Measurements from ENCODE around the gene LAMB4. TPM values are rescaled to one million over a fixed set of nuclear protein-coding genes. Genes with fewer than 3 reads are reported as not detected.

Gene LAMB4
- total RNA-seq, 1 donor from 2014 or later = 0.75 TPM

- Mint-ChIP-seq H3K27ac (ENCODE audit: unreplicated experiment) (peak overlapping the region; percentile 90), H3K27me3 (ENCODE audit: unreplicated experiment) (no peaks in the 10 kb centered on the region), H3K36me3 (ENCODE audit: unreplicated experiment) (peaks cover 74% of the 10 kb centered on the region), H3K9me3 (ENCODE audit: unreplicated experiment) (no peaks in the 10 kb centered on the region), H3K4me1 (ENCODE audit: unreplicated experiment) (peaks cover 82% of the 10 kb centered on the region), H3K4me3 (ENCODE audit: unreplicated experiment) (no peak overlapping the region)
- DNase-seq (ENCODE audit: extremely low spot score, unreplicated experiment) = no peak
- no peak for TF ChIP-seq CTCF (IDR thresholded peaks at IDR 0.05)
These were observed 136.3 kb downstream of the LAMB4 start for GRCh38 chr7:107993891-107994291.

- H3K36me3 Mint-ChIP-seq (ENCODE audit: unreplicated experiment) = peaks cover 80% of the 10 kb centered on the region
- H3K27me3 Mint-ChIP-seq (ENCODE audit: unreplicated experiment) = no peaks in the 10 kb centered on the region
- no peak overlapping the region for H3K4me3 Mint-ChIP-seq (ENCODE audit: unreplicated experiment)
- H3K4me1 Mint-ChIP-seq (ENCODE audit: unreplicated experiment) = peaks cover 57% of the 10 kb centered on the region
- no peak for TF ChIP-seq CTCF (IDR thresholded peaks at IDR 0.05)
- DNase-seq (ENCODE audit: extremely low spot score, unreplicated experiment) = no peak
- H3K9me3 Mint-ChIP-seq (ENCODE audit: unreplicated experiment) = no peaks in the 10 kb centered on the region
- peak overlapping the region; percentile 61 for H3K27ac Mint-ChIP-seq (ENCODE audit: unreplicated experiment)
These were observed 140.4 kb downstream of the LAMB4 start for GRCh38 chr7:107989618-107990373.

- H3K27me3 Mint-ChIP-seq (ENCODE audit: unreplicated experiment) = no peaks in the 10 kb centered on the region
- H3K36me3 Mint-ChIP-seq (ENCODE audit: unreplicated experiment) = peaks cover 68% of the 10 kb centered on the region
- H3K27ac Mint-ChIP-seq (ENCODE audit: unreplicated experiment) = no peak overlapping the region
- H3K4me1 Mint-ChIP-seq (ENCODE audit: unreplicated experiment) = peaks cover 19% of the 10 kb centered on the region
- DNase-seq (ENCODE audit: extremely low spot score, unreplicated experiment) = no peak
- peak; percentile 29 for TF ChIP-seq CTCF (IDR thresholded peaks at IDR 0.05)
- H3K4me3 Mint-ChIP-seq (ENCODE audit: unreplicated experiment) = no peak overlapping the region
- H3K9me3 Mint-ChIP-seq (ENCODE audit: unreplicated experiment) = no peaks in the 10 kb centered on the region
These were observed 147.2 kb downstream of the LAMB4 start for GRCh38 chr7:107982918-107983389.

- Mint-ChIP-seq H3K27ac (ENCODE audit: unreplicated experiment) (peak overlapping the region; percentile 35), H3K9me3 (ENCODE audit: unreplicated experiment) (no peaks in the 10 kb centered on the region), H3K36me3 (ENCODE audit: unreplicated experiment) (peaks cover 68% of the 10 kb centered on the region), H3K4me3 (ENCODE audit: unreplicated experiment) (no peak overlapping the region), H3K27me3 (ENCODE audit: unreplicated experiment) (no peaks in the 10 kb centered on the region), H3K4me1 (ENCODE audit: unreplicated experiment) (peaks cover 16% of the 10 kb centered on the region)
- DNase-seq (ENCODE audit: extremely low spot score, unreplicated experiment) = no peak
- TF ChIP-seq CTCF (IDR thresholded peaks at IDR 0.05) = no peak
These were observed 147.9 kb downstream of the LAMB4 start for GRCh38 chr7:107982042-107982840.

GRCh38 chr7:107981466-107981865, 148.7 kb downstream of the LAMB4 start:
- no peak overlapping the region for H3K4me3 Mint-ChIP-seq (ENCODE audit: unreplicated experiment)
- peaks cover 65% of the 10 kb centered on the region for H3K36me3 Mint-ChIP-seq (ENCODE audit: unreplicated experiment)
- H3K4me1 Mint-ChIP-seq (ENCODE audit: unreplicated experiment) = peaks cover 12% of the 10 kb centered on the region
- no peak overlapping the region for H3K27ac Mint-ChIP-seq (ENCODE audit: unreplicated experiment)
- no peaks in the 10 kb centered on the region for H3K9me3 Mint-ChIP-seq (ENCODE audit: unreplicated experiment)
- no peaks in the 10 kb centered on the region for H3K27me3 Mint-ChIP-seq (ENCODE audit: unreplicated experiment)
- TF ChIP-seq CTCF (IDR thresholded peaks at IDR 0.05) = no peak
- DNase-seq (ENCODE audit: extremely low spot score, unreplicated experiment) = no peak
